HepG2 (cell line): ENCODE measurements around the gene CYP2W1. TPM values are rescaled to one million over a fixed set of nuclear protein-coding genes. Genes with fewer than 3 reads are reported as not detected.

Experiments
- CBX5 ChIP-seq: sonication (generic); formaldehyde crosslinking; IDR thresholded peaks from 2 replicates; pipeline ENCODE4 v1.4.0; 2020; ENCODE audit warnings: missing genetic modification reagents, borderline replicate concordance
- HDAC1 ChIP-seq: sonication (generic); formaldehyde crosslinking; IDR thresholded peaks from 2 replicates; pipeline ENCODE4 v1.5.1; 2020; ENCODE audit warnings: mild to moderate bottlenecking, missing genetic modification reagents
- HDAC6 ChIP-seq: fragments of 200-600 bp; sonication (generic); IDR thresholded peaks from 2 replicates; pipeline ENCODE4 v1.7.0; 2017; ENCODE audit warnings: mild to moderate bottlenecking, antibody characterized with exemption, low read length, low read depth
- MBNL3 ChIP-seq: fragments of 250-450 bp; sonication (Bioruptor Pico); conservative IDR thresholded peaks from 2 replicates; pipeline ENCODE4 v1.8.0; 2022; ENCODE audit warnings: mild to moderate bottlenecking, inconsistent platforms
- MTA3 ChIP-seq: sonication (generic); formaldehyde crosslinking; IDR thresholded peaks from 2 replicates; pipeline ENCODE4 v1.4.0; 2020; ENCODE audit warnings: missing genetic modification reagents
- RXRB ChIP-seq: IDR thresholded peaks from 2 replicates; pipeline ENCODE4 v1.6.1; 2016; ENCODE audit warnings: borderline replicate concordance, missing genetic modification reagents, missing compliant biosample characterization
- SATB2 ChIP-seq: sonication (generic); formaldehyde crosslinking; IDR thresholded peaks from 2 replicates; pipeline ENCODE4 v1.5.0; 2020; ENCODE audit warnings: missing genetic modification reagents
- STAT6 ChIP-seq: sonication (generic); formaldehyde crosslinking; IDR thresholded peaks from 2 replicates; pipeline ENCODE4 v1.4.0; 2020; ENCODE audit warnings: missing genetic modification reagents, mild to moderate bottlenecking, borderline replicate concordance
- TCF12 ChIP-seq, 2 experiments: fragments of 450-650 bp in 1 of 2; sonication (generic) in 1 of 2; formaldehyde crosslinking in 1 of 2; IDR thresholded peaks; 2 replicates each; pipeline versions ENCODE4 v1.6.1 to v1.8.0; 2017 to 2022; ENCODE audit warnings: antibody characterized with exemption in 1 of 2, mild to moderate bottlenecking in 1 of 2, missing genetic modification reagents in 1 of 2, moderate library complexity in 1 of 2
- YEATS2 ChIP-seq: sonication (generic); formaldehyde crosslinking; IDR thresholded peaks from 2 replicates; pipeline ENCODE4 v1.4.0; 2020; ENCODE audit warnings: missing genetic modification reagents, borderline replicate concordance
- ZBTB10 ChIP-seq: sonication (generic); formaldehyde crosslinking; IDR thresholded peaks from 2 replicates; pipeline ENCODE4 v1.4.0; 2020; ENCODE audit warnings: missing genetic modification reagents, borderline replicate concordance
- ZBTB46 ChIP-seq: sonication (generic); formaldehyde crosslinking; IDR thresholded peaks from 2 replicates; pipeline ENCODE4 v1.4.0; 2020; ENCODE audit warnings: mild to moderate bottlenecking, missing genetic modification reagents, borderline replicate concordance
- ZFP36L2 ChIP-seq: sonication (generic); formaldehyde crosslinking; IDR thresholded peaks from 2 replicates; pipeline ENCODE4 v1.4.0; 2020; ENCODE audit warnings: missing genetic modification reagents
- ZNF253 ChIP-seq: sonication (generic); formaldehyde crosslinking; IDR thresholded peaks from 2 replicates; pipeline ENCODE4 v1.8.0; 2022; ENCODE audit warnings: mild to moderate bottlenecking, missing genetic modification reagents, borderline replicate concordance
- ZNF451 ChIP-seq: sonication (generic); formaldehyde crosslinking; IDR thresholded peaks from 2 replicates; pipeline ENCODE4 v1.5.0; 2020; ENCODE audit warnings: mild to moderate bottlenecking, missing genetic modification reagents
- ZNF557 ChIP-seq: sonication (generic); formaldehyde crosslinking; IDR thresholded peaks from 2 replicates; pipeline ENCODE4 v1.4.0; 2020; ENCODE audit warnings: missing genetic modification reagents
- ZNF775 ChIP-seq: sonication (generic); formaldehyde crosslinking; IDR thresholded peaks from 2 replicates; pipeline ENCODE4 v1.4.0; 2020; ENCODE audit warnings: missing genetic modification reagents, mild to moderate bottlenecking, moderate library complexity, borderline replicate concordance
- ZNF800 ChIP-seq: sonication (generic); formaldehyde crosslinking; IDR thresholded peaks from 2 replicates; pipeline ENCODE4 v1.4.0; 2020; ENCODE audit warnings: missing genetic modification reagents
- polyA plus RNA-seq, 8 experiments: library from polyadenylated mRNA; depleted of rRNA in 3 of 8; stranded (reverse) in 7 of 8; unstranded in 1 of 8; fragments of >200 nt; fragmentation: Illumina TruSeq in 4 of 8; extraction: Trizol in 4 of 8; gene quantifications; 2 replicates each; pipeline versions ENCODE4 v1.2.1 to v1.2.3, GENCODE V29; 2011 to 2016; ENCODE audit warnings: low read depth in 4 of 8, missing spikeins in 1 of 8, mixed read lengths in 1 of 8; ENCODE audit not compliant: insufficient read depth in 1 of 8
- total RNA-seq, 5 experiments: library from RNA; depleted of rRNA; stranded (reverse); fragments of >200 nt; fragmentation: Illumina TruSeq; extraction: Trizol; gene quantifications; 2 replicates each; pipeline ENCODE4 v1.2.3, GENCODE V29; 2016; ENCODE audit warnings: low read depth in 1 of 5

Gene CYP2W1
- total and polyA plus RNA-seq, 2 of the 13 experiments (the other 11 are each of a cell fraction or from before 2014, with no cell fraction given), result 19.5 to 31.7 TPM

- TF ChIP-seq STAT6 (CRISPR knock-in tag) (peak; percentile 86; the same call in 1 of the 2 replicates), TCF12 (IDR thresholded peaks at IDR 0.05) (no peak), TCF12 (CRISPR knock-in tag; IDR thresholded peaks at IDR 0.05) (no peak; the same call in 1 of the 2 replicates), ZFP36L2 (no peak; the same call in 1 of the 2 replicates), RXRB (peak; percentile 78; the same call in 1 of the 2 replicates), ZNF451 (CRISPR knock-in tag) (no peak), HDAC1 (peak; percentile 82), ZBTB10 (CRISPR knock-in tag) (peak; percentile 93; the same call in 1 of the 2 replicates), ZNF253 (CRISPR knock-in tag) (no peak; the same call in 1 of the 2 replicates), ZNF775 (CRISPR knock-in tag) (no peak), ZBTB46 (CRISPR knock-in tag) (no peak), MBNL3 (CRISPR knock-in tag) (no peak), CBX5 (no peak), SATB2 (CRISPR knock-in tag) (no peak; the same call in 1 of the 2 replicates), HDAC6 (no peak), ZNF800 (CRISPR knock-in tag) (peak; percentile 89; the same call in 1 of the 2 replicates), YEATS2 (no peak; the same call in 1 of the 2 replicates), ZNF557 (CRISPR knock-in tag) (peak; percentile 84; the same call in 1 of the 2 replicates), MTA3 (no peak)
Observed at GRCh38 chr7:977326-978048, 5.5 kb upstream of the CYP2W1 start (continued).
